ENCODE measurements around the gene ANXA9. TPM values are rescaled to one million over a fixed set of nuclear protein-coding genes. Genes with fewer than 3 reads are reported as not detected.
A peak's percentile ranks its signal among the peaks of the same experiment; 100 is the strongest.

ANXA9 gene
- total RNA-seq, 1 donor from 2014 or later = not detected

- no peak for TF ChIP-seq CTCF (conservative IDR thresholded peaks at IDR 0.05)
- Mint-ChIP-seq H3K9me3 (no peaks in the 10 kb centered on the region), H3K27me3 (ENCODE audit: low read depth) (no peaks in the 10 kb centered on the region), H3K27ac (ENCODE audit: unreplicated experiment) (peak overlapping the region; percentile 32), H3K4me3 (peak overlapping the region; percentile 95), H3K36me3 (ENCODE audit: low read depth) (no peaks in the 10 kb centered on the region), H3K4me1 (peaks cover 55% of the 10 kb centered on the region)
- DNase-seq (ENCODE audit: low read depth, low spot score) = no peak
Measured at GRCh38 chr1:151005729-151006319, 23.7 kb downstream of the ANXA9 start.

- no peaks in the 10 kb centered on the region for H3K36me3 Mint-ChIP-seq (ENCODE audit: low read depth)
- TF ChIP-seq CTCF (conservative IDR thresholded peaks at IDR 0.05) = peak; percentile 58
- peak within 1 kb of the TSS; percentile 98 for H3K27ac Mint-ChIP-seq (ENCODE audit: unreplicated experiment)
- no peaks in the 10 kb centered on the region for H3K9me3 Mint-ChIP-seq
- H3K4me3 Mint-ChIP-seq = peak within 1 kb of the TSS; percentile 95
- peak; percentile 59 for DNase-seq (ENCODE audit: low read depth, low spot score)
- H3K27me3 Mint-ChIP-seq (ENCODE audit: low read depth) = no peaks in the 10 kb centered on the region
- peaks cover 60% of the 10 kb centered on the region for H3K4me1 Mint-ChIP-seq
Measured at GRCh38 chr1:151006327-151007052, 24.4 kb downstream of the ANXA9 start, which contains the start of gene MINDY1. Gene MINDY1, minus strand, starts transcription at chr1:151006902. Its CDS starts 4,285 bp downstream, at chr1:151002617.

GRCh38 chr1:151007853-151008243, 25.8 kb downstream of the ANXA9 start:
- no peak for DNase-seq (ENCODE audit: low read depth, low spot score)
- Mint-ChIP-seq H3K9me3 (no peaks in the 10 kb centered on the region), H3K27me3 (ENCODE audit: low read depth) (no peaks in the 10 kb centered on the region), H3K36me3 (ENCODE audit: low read depth) (no peaks in the 10 kb centered on the region), H3K4me1 (peaks cover 60% of the 10 kb centered on the region), H3K27ac (ENCODE audit: unreplicated experiment) (peak overlapping the region; percentile 95), H3K4me3 (peak overlapping the region; percentile 95)
- no peak for TF ChIP-seq CTCF (conservative IDR thresholded peaks at IDR 0.05)

GRCh38 chr1:151008244-151009205, 26.4 kb downstream of the ANXA9 start, which contains the start of gene PRUNE1:
Gene PRUNE1, plus strand, starts transcription at chr1:151008449. Its CDS starts 184 bp downstream, at chr1:151008633.
- H3K4me3 Mint-ChIP-seq = peak within 1 kb of the TSS; percentile 95
- DNase-seq (ENCODE audit: low read depth, low spot score) = peak; percentile 89
- H3K27me3 Mint-ChIP-seq (ENCODE audit: low read depth) = no peaks in the 10 kb centered on the region
- peaks cover 64% of the 10 kb centered on the region for H3K4me1 Mint-ChIP-seq
- no peak for TF ChIP-seq CTCF (conservative IDR thresholded peaks at IDR 0.05)
- H3K36me3 Mint-ChIP-seq (ENCODE audit: low read depth) = no peaks in the 10 kb centered on the region
- H3K27ac Mint-ChIP-seq (ENCODE audit: unreplicated experiment) = peak within 1 kb of the TSS; percentile 95
- no peaks in the 10 kb centered on the region for H3K9me3 Mint-ChIP-seq

- DNase-seq (ENCODE audit: low read depth, low spot score) = no peak
- no peak for TF ChIP-seq CTCF (conservative IDR thresholded peaks at IDR 0.05)
- Mint-ChIP-seq H3K27me3 (ENCODE audit: low read depth) (no peaks in the 10 kb centered on the region), H3K36me3 (ENCODE audit: low read depth) (no peaks in the 10 kb centered on the region), H3K27ac (ENCODE audit: unreplicated experiment) (no peak overlapping the region), H3K9me3 (no peaks in the 10 kb centered on the region), H3K4me1 (peaks cover 66% of the 10 kb centered on the region), H3K4me3 (peak overlapping the region; percentile 95)
Measured at GRCh38 chr1:151009206-151009587, 27.1 kb downstream of the ANXA9 start.
